Hypothalamus (tissue), 51 donors: Measurements from ENCODE around the gene KAZN.

Experiments used
- DNase-seq, 51 donors: peaks; one replicate each; lab custom pipeline; 2025; lab: John Stamatoyannopoulos, UW

Gene KAZN

GRCh38 chr1:14810595-14811361 lies 212.3 kb downstream of the KAZN start:
- no peak for DNase-seq

- DNase-seq, result no peak
Observed at GRCh38 chr1:14811573-14811972, 213.1 kb downstream of the KAZN start.

GRCh38 chr1:14812189-14812588 lies 213.7 kb downstream of the KAZN start:
- no peak for DNase-seq

GRCh38 chr1:14815175-14815877 lies 216.8 kb downstream of the KAZN start:
- DNase-seq, result no peak

- DNase-seq, result no peak
Observed at GRCh38 chr1:14817223-14818170, 219.0 kb downstream of the KAZN start.

- peak in 2 of 51 donors; percentile 8 to 9 for DNase-seq
Observed at GRCh38 chr1:14820295-14821085, 222.0 kb downstream of the KAZN start.

- DNase-seq, result peak in 1 of 51 donors; percentile 30
Observed at GRCh38 chr1:14822493-14822892, 224.0 kb downstream of the KAZN start.

DNA sequence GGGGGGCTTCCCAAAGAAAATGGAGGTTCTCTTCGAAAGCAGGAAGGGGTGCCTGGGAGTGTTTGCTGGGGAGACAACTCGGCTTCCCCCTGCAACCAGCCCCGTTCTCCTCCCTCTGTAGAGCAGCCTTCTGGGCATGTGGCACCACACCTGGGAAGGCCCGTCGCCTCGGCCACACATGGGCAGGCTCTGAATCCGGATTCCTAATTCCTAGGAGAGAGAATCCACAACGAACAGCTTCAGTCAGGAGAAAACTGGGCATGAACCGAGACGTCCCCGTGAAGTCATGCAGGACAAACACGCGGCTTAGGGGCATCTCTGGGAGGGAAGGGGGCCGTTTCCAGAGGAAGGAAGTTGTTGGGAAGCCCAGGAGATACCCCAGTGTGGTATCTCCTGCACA lies 224.5 kb downstream of the KAZN start:
- no peak for DNase-seq

GRCh38 chr1:14824314-14824915 lies 225.9 kb downstream of the KAZN start:
- DNase-seq, result peak in 1 of 51 donors; percentile 33

DNA sequence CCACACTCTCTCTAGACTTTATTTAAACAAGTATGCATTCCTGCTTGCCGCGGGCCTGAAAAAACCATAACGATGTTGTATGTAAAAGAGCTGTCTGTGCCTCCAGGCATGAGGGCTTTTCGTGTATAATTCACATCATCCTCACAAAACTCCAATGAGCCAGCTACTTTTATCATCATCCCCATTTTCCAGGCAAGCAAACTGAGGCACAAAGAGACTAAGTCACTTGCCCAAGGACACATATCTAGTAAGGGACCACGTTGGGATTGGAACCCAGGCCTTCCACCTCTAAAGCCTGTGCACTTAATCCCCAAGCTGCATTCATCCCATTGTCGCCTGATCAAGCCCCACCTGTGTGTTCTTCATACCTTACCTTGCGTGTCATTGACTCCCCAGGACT lies 226.9 kb downstream of the KAZN start:
- no peak for DNase-seq

DNA sequence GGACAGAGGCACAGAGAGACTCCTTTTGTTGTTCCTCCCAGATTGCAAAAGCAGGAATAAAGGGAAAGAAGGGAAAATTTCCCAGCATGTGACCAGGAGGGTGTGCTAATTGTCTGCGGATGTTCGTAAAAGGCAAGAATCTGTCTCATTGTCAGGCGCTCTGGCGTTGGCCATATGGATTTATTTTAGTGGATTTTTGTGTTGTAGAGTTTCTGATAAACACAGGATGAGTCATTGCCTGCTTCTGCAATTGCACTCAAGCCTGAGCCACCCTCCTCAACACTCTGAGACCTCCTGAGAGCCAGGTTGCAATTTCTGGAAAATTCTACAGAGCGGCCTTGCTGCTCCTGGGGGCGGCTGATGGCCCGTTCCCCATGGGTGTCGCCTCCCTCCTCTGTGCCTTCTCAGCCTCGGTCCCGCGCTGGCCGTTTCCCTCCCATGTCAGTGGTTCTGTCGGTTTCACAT lies 227.7 kb downstream of the KAZN start:
- peak in 1 of 51 donors; percentile 36 for DNase-seq

- DNase-seq, result no peak
Observed at GRCh38 chr1:14826731-14827326, 228.3 kb downstream of the KAZN start.

DNA sequence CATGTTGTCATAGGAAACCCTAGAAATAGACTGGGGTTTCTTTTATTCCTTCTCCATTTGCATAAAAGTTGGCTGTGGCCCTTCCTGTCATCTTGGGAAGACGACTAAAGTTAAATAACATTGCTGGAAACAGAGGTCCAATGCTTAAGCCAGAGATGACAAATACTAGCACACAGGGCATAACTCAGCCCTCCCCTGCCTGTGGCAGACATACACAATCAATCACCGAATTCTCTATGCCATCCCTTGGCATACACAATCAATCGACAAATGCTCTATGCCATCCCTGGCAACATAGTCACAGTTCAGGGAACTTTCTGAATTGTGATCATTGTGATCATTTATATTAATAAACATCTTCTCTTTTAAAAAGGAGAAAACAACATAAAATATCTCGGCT lies 229.4 kb downstream of the KAZN start:
- no peak for DNase-seq

- no peak for DNase-seq
Observed at GRCh38 chr1:14828665-14829064, 230.2 kb downstream of the KAZN start.

- no peak for DNase-seq
Observed at GRCh38 chr1:14835725-14836124, 237.2 kb downstream of the KAZN start.

GRCh38 chr1:14836426-14837140 lies 238.1 kb downstream of the KAZN start:
- DNase-seq, result no peak

DNA sequence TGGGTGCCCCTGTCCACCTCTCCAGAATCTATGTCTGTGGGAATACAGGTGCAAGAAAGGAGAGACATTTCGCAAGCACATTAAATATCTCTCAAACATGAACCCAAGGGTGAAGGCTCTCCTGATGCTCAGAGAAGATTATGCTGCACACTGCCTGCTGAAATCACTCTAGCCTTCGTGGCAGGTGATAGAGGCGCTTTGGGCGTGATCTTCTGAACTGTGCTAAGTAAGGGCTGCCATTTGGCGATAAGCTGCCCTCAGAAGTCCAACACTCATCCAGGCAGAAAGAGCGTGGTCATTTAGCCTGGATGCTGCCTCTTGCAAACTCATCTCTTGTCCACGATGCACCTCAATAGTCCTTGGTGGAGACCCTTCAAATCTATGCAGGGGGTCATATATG lies 241.9 kb downstream of the KAZN start:
- no peak for DNase-seq

DNA sequence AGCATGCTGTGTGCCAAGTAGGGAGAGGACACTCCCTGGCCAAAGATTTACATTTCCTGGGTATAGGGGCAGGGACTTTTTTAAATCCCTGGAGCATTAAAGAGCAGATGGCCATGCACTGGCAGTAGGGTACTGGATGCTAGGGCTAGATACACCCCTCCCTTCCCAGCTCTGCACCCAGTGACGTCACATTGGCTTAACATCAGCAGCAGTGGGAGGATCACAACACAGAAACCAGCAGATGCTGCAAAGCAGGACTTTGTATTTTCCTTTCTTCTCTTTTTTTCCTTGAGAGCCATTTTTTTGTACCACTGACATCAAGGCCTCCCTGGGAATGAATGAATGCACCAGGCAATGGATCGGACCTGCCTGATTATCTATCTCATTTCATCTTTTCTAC lies 243.0 kb downstream of the KAZN start:
- DNase-seq, result no peak

DNA sequence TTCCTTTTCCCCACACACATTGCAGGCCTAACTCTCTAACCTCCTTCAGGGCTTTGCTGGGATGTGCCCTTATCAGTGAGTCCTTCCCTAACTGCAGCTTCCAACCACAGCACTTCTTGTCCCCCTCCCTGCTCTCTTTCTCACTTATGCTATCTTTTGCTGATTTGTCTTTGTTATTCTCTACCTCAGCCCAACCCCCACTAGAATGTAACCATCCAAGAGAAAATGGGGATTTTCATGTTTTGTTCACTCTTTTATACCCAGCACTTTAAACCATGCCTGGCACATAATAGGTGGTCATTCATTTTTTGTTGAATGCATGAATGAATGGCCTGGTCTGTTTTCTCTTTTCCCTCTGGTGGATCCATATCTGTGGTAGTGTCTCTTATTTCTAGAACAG lies 243.5 kb downstream of the KAZN start:
- DNase-seq, result no peak
